ENCODE results near the gene TMEM161B.

DNA sequence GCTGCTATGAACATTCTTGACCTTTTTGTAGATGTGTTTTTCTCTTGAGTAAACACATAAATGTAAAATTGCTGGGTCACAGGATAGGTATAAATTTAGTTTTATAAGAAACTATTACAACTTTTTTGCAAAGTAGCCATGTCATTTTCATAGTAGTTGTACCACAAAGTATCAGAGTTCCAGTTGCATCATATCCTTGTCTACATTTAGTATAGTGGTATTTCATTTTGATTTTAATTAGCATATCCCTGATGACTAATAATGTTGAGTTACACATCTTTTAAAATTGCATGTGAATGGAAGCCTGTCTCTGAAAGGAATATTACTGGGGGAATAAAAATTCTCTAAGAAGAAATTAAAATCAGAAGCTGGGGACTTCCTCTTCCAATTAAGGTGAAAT lies 85.4 kb downstream of the TMEM161B start:
- TF ChIP-seq, protein P1, sequence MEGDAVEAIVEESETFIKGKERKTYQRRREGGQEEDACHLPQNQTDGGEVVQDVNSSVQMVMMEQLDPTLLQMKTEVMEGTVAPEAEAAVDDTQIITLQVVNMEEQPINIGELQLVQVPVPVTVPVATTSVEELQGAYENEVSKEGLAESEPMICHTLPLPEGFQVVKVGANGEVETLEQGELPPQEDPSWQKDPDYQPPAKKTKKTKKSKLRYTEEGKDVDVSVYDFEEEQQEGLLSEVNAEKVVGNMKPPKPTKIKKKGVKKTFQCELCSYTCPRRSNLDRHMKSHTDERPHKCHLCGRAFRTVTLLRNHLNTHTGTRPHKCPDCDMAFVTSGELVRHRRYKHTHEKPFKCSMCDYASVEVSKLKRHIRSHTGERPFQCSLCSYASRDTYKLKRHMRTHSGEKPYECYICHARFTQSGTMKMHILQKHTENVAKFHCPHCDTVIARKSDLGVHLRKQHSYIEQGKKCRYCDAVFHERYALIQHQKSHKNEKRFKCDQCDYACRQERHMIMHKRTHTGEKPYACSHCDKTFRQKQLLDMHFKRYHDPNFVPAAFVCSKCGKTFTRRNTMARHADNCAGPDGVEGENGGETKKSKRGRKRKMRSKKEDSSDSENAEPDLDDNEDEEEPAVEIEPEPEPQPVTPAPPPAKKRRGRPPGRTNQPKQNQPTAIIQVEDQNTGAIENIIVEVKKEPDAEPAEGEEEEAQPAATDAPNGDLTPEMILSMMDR (conservative IDR thresholded peaks at IDR 0.05; ENCODE audit: low read length) = no peak
- TF ChIP-seq EZH2phosphoT487 (IDR thresholded peaks at IDR 0.05; ENCODE audit: borderline replicate concordance) = no peak
